ENCODE measurements around the gene OR3A3. TPM values are rescaled to one million over a fixed set of nuclear protein-coding genes. Genes with fewer than 3 reads are reported as not detected.
A peak's percentile ranks its signal among the peaks of the same experiment; 100 is the strongest.
"Not testable (repeated sequence)": the region's sequence is repeated elsewhere in the genome, so short reads cannot be mapped to it uniquely, and the experiment has no call there.

Gene OR3A3
- polyA plus RNA-seq, 3 donors from 2014 or later, result not detected

GRCh38 chr17:3433215-3433614 is 22.0 kb downstream of the OR3A3 start:
- peaks cover 4 to 13% (median 10%) of the 10 kb centered on the region in 3 donors for H3K27me3 Mint-ChIP-seq (ENCODE audit: low read depth in 3 of 3)
- H3K36me3 Mint-ChIP-seq, H3K4me1 Mint-ChIP-seq, H3K27ac Mint-ChIP-seq, H3K9me3 Mint-ChIP-seq, H3K4me3 Mint-ChIP-seq: not testable (repeated sequence)
- peak in 2 of 3 donors; percentile 5 to 13 for DNase-seq

- no peak for DNase-seq
- Mint-ChIP-seq H3K27me3 (ENCODE audit: low read depth in 3 of 3) (peaks cover 2 to 13% (median 5%) of the 10 kb centered on the region in 3 donors), H3K4me1 (no peaks in the 10 kb centered on the region), H3K9me3 (peaks cover 0 to 7% (median 1%) of the 10 kb centered on the region in 6 donors), H3K4me3 (no peak within 1 kb of the TSS), H3K27ac (no peak within 1 kb of the TSS), H3K36me3 (peaks cover 0 to 4% (median 0%) of the 10 kb centered on the region in 3 donors)
Measured at GRCh38 chr17:3433741-3434140, 22.6 kb downstream of the OR3A3 start, which contains the start of gene OR1E2. TSS of gene OR1E2 (minus strand) at chr17:3433841. CDS start at chr17:3433841, 0 bp downstream.

GRCh38 chr17:3438368-3438767 is 27.2 kb downstream of the OR3A3 start:
- H3K9me3 Mint-ChIP-seq, result no peaks in the 10 kb centered on the region
- no peaks in the 10 kb centered on the region for H3K36me3 Mint-ChIP-seq
- H3K27me3 Mint-ChIP-seq (ENCODE audit: low read depth in 3 of 3), result peaks cover 1 to 16% (median 2%) of the 10 kb centered on the region in 3 donors
- H3K27ac Mint-ChIP-seq, result no peak overlapping the region
- H3K4me3 Mint-ChIP-seq, result no peak overlapping the region
- no peak for DNase-seq
- H3K4me1 Mint-ChIP-seq, result no peaks in the 10 kb centered on the region

GRCh38 chr17:3440451-3440850 is 29.3 kb downstream of the OR3A3 start:
- Mint-ChIP-seq H3K36me3 (no peaks in the 10 kb centered on the region), H3K9me3 (peaks cover 0 to 1% (median 0%) of the 10 kb centered on the region in 6 donors), H3K27me3 (ENCODE audit: low read depth in 3 of 3) (peaks cover 0 to 14% (median 3%) of the 10 kb centered on the region in 3 donors), H3K4me3 (no peak overlapping the region), H3K27ac (no peak overlapping the region), H3K4me1 (no peaks in the 10 kb centered on the region)
- no peak for DNase-seq

- H3K27me3 Mint-ChIP-seq (ENCODE audit: low read depth in 3 of 3), result peaks cover 6 to 19% (median 7%) of the 10 kb centered on the region in 3 donors
- peaks cover 0 to 1% (median 0%) of the 10 kb centered on the region in 6 donors for H3K9me3 Mint-ChIP-seq
- DNase-seq, result peak; percentile 1 to 22 (median 6)
- no peaks in the 10 kb centered on the region for H3K4me1 Mint-ChIP-seq
- no peak overlapping the region for H3K4me3 Mint-ChIP-seq
- H3K36me3 Mint-ChIP-seq, result no peaks in the 10 kb centered on the region
- H3K27ac Mint-ChIP-seq, result no peak overlapping the region
Measured at GRCh38 chr17:3447625-3448024, 36.5 kb downstream of the OR3A3 start.

GRCh38 chr17:3448059-3448665 is 37.0 kb downstream of the OR3A3 start:
- DNase-seq, result no peak
- Mint-ChIP-seq H3K4me1 (no peaks in the 10 kb centered on the region), H3K27me3 (ENCODE audit: low read depth in 3 of 3) (peaks cover 6 to 22% (median 7%) of the 10 kb centered on the region in 3 donors), H3K4me3 (no peak overlapping the region), H3K9me3 (peaks cover 0 to 1% (median 0%) of the 10 kb centered on the region in 6 donors), H3K36me3 (no peaks in the 10 kb centered on the region), H3K27ac (no peak overlapping the region)

- H3K27me3 Mint-ChIP-seq (ENCODE audit: low read depth in 3 of 3); H3K4me1 Mint-ChIP-seq; H3K9me3 Mint-ChIP-seq; H3K4me3 Mint-ChIP-seq; H3K27ac Mint-ChIP-seq; DNase-seq; H3K36me3 Mint-ChIP-seq: not testable (repeated sequence)
Measured at GRCh38 chr17:3466355-3466754, 55.2 kb downstream of the OR3A3 start.

GRCh38 chr17:3469529-3469928 is 58.4 kb downstream of the OR3A3 start:
- no peak overlapping the region for H3K4me3 Mint-ChIP-seq
- H3K27ac Mint-ChIP-seq, result no peak overlapping the region
- H3K27me3 Mint-ChIP-seq (ENCODE audit: low read depth in 3 of 3), result peaks cover 0 to 3% (median 0%) of the 10 kb centered on the region in 3 donors
- H3K9me3 Mint-ChIP-seq, result no peaks in the 10 kb centered on the region
- no peak for DNase-seq
- no peaks in the 10 kb centered on the region for H3K4me1 Mint-ChIP-seq
- H3K36me3 Mint-ChIP-seq, result no peaks in the 10 kb centered on the region

GRCh38 chr17:3471599-3471998 is 60.4 kb downstream of the OR3A3 start, which contains the start of gene SPATA22:
TSS of gene SPATA22 (minus strand) at chr17:3471819. CDS start at chr17:3469325, 2,494 bp downstream.
- Mint-ChIP-seq H3K27ac (no peak within 1 kb of the TSS), H3K9me3 (no peaks in the 10 kb centered on the region), H3K4me3 (no peak within 1 kb of the TSS), H3K27me3 (ENCODE audit: low read depth in 3 of 3) (peaks cover 0 to 3% (median 0%) of the 10 kb centered on the region in 3 donors), H3K36me3 (no peaks in the 10 kb centered on the region), H3K4me1 (peaks cover 5 to 8% of the 10 kb centered on the region in 2 donors)
- no peak for DNase-seq

GRCh38 chr17:3472137-3472536 is 61.0 kb downstream of the OR3A3 start:
- Mint-ChIP-seq H3K4me3 (no peak overlapping the region), H3K9me3 (no peaks in the 10 kb centered on the region), H3K27me3 (ENCODE audit: low read depth in 3 of 3) (peaks cover 0 to 3% (median 0%) of the 10 kb centered on the region in 3 donors)

More at GRCh38 chr17:3472137-3472536, 61.0 kb downstream of the OR3A3 start:
- DNase-seq, result no peak
- Mint-ChIP-seq H3K4me1 (peaks cover 5 to 8% of the 10 kb centered on the region in 2 donors), H3K36me3 (no peaks in the 10 kb centered on the region), H3K27ac (no peak overlapping the region)

Other genes starting within 250 kb of the OR3A3 start
- gene OR1A2, start 213.9 kb upstream of the OR3A3 start, polyA plus RNA-seq, result not detected
- not detected for gene OR1A1, start 203.7 kb upstream of the OR3A3 start, polyA plus RNA-seq
- not detected for gene OR3A1, start 113.0 kb upstream of the OR3A3 start, polyA plus RNA-seq
- 1 to 10 TPM in 1 of 3 donors, not detected in 2; 3.8 TPM for gene OR3A2, start 25.1 kb upstream of the OR3A3 start, polyA plus RNA-seq
- not detected for gene OR1E1, start 13.0 kb upstream of the OR3A3 start, polyA plus RNA-seq
- gene OR1E2, start 22.5 kb downstream of the OR3A3 start, polyA plus RNA-seq, result not detected
- not detected for gene SPATA22, start 60.4 kb downstream of the OR3A3 start, polyA plus RNA-seq
- gene ASPA, start 64.6 kb downstream of the OR3A3 start, polyA plus RNA-seq, result not detected
- gene TRPV3, start 146.4 kb downstream of the OR3A3 start, polyA plus RNA-seq, result 1 to 10 TPM in 1 of 3 donors, under 1 TPM in 2; 0.05 to 1.3 (median 0.39) TPM
- gene TRPV1, start 198.0 kb downstream of the OR3A3 start, polyA plus RNA-seq, result 1 to 10 TPM in 1 of 3 donors, under 1 TPM in 1, not detected in 1; 0.08 to 1.1 TPM
- gene SHPK, start 224.9 kb downstream of the OR3A3 start, polyA plus RNA-seq, result 1 to 10 TPM; 2.6 to 8.1 (median 6.4) TPM
- 10 to 100 TPM in 1 of 3 donors, 1 to 10 TPM in 2; 6.0 to 12.7 (median 7.2) TPM for gene CTNS, start 225.4 kb downstream of the OR3A3 start, polyA plus RNA-seq